Naive thymus-derived CD4-positive, alpha-beta T cell (primary cell): ENCODE results near the gene PRAMEF12. TPM values are rescaled to one million over a fixed set of nuclear protein-coding genes. Genes with fewer than 3 reads are reported as not detected.
"Not testable (repeated sequence)": the region's sequence is repeated elsewhere in the genome, so short reads cannot be mapped to it uniquely, and the experiment has no call there.

ENCODE experiments used
- ATAC-seq: fragments of 150-1000 bp; cut with Tn5 transposase; 2 replicates; pipeline ENCODE4 v1.10.0; 2021; ENCODE audit warnings: mild to moderate bottlenecking, moderate library complexity
- CTCF ChIA-PET: fragments of 350-600 bp; sonication (Branson Sonifier 250); formaldehyde crosslinking; loops from one replicate; lab custom pipeline; 2021; ENCODE audit warnings: antibody characterized with exemption; lab: Charles Lee
- POLR2A ChIA-PET: fragments of 350-600 bp; sonication (Branson Sonifier 250); formaldehyde crosslinking; loops from one replicate; lab custom pipeline; 2021; ENCODE audit warnings: antibody characterized with exemption, inconsistent platforms; lab: Charles Lee
- DNase-seq, 9 donors: peaks; one replicate each; pipeline versions ENCODE4 v3.0.0 to v3.0.0-alpha.2; 2020 to 2022; ENCODE audit warnings: mixed read lengths in 1 of 9
- H3K27ac ChIP-seq: one replicate; pipeline ENCODE4 v1.7.0; 2013; ENCODE audit warnings: mild to moderate bottlenecking, low read depth, low read length, moderate library complexity
- H3K27me3 ChIP-seq, 2 donors: one replicate each; pipeline ENCODE4 v1.7.0; 2013; ENCODE audit warnings: low read length in 2 of 2, mild to moderate bottlenecking in 2 of 2, moderate library complexity in 2 of 2; ENCODE audit not compliant: control insufficient read depth in 2 of 2, insufficient read depth in 2 of 2
- H3K36me3 ChIP-seq, 3 experiments: 1 replicate in 2 of 3; 2 replicates in 1 of 3; pipeline ENCODE4 v1.7.0; 2013; ENCODE audit warnings: low read length in 3 of 3, mild to moderate bottlenecking in 3 of 3, moderate library complexity in 1 of 3; ENCODE audit not compliant: insufficient read depth in 3 of 3, control insufficient read depth in 2 of 3
- H3K4me1 ChIP-seq, 2 donors: one replicate each; pipeline ENCODE4 v1.7.0; 2013; ENCODE audit warnings: low read length in 2 of 2, mild to moderate bottlenecking in 2 of 2, moderate library complexity in 1 of 2; ENCODE audit not compliant: control insufficient read depth in 2 of 2, insufficient read depth in 2 of 2
- H3K4me3 ChIP-seq: 2 replicates; pipeline ENCODE4 v1.7.0; 2013; ENCODE audit warnings: mild to moderate bottlenecking, low read length
- H3K9me3 ChIP-seq, 3 experiments: 1 replicate in 2 of 3; 2 replicates in 1 of 3; pipeline ENCODE4 v1.7.0; 2013; ENCODE audit warnings: low read length in 3 of 3; ENCODE audit not compliant: control insufficient read depth in 2 of 3
- H3K27ac Mint-ChIP-seq, 9 donors: one replicate each; pipeline ENCODE4 v1.8.0; 2020 to 2022; ENCODE audit warnings: mixed read lengths in 9 of 9, mild to moderate bottlenecking in 8 of 9, moderate library complexity in 5 of 9, inconsistent platforms in 2 of 9
- H3K27me3 Mint-ChIP-seq, 5 donors: one replicate each; pipeline ENCODE4 v1.8.0; 2021 to 2022; ENCODE audit warnings: mixed read lengths in 5 of 5, mild to moderate bottlenecking in 1 of 5
- H3K36me3 Mint-ChIP-seq, 5 donors: one replicate each; pipeline ENCODE4 v1.8.0; 2020 to 2022; ENCODE audit warnings: mixed read lengths in 5 of 5, mild to moderate bottlenecking in 3 of 5, inconsistent platforms in 1 of 5
- H3K4me1 Mint-ChIP-seq, 7 donors: one replicate each; pipeline ENCODE4 v1.8.0; 2020 to 2022; ENCODE audit warnings: mixed read lengths in 7 of 7, mild to moderate bottlenecking in 3 of 7, inconsistent platforms in 1 of 7
- H3K4me3 Mint-ChIP-seq, 10 donors: one replicate each; pipeline ENCODE4 v1.8.0; 2020 to 2022; ENCODE audit warnings: mild to moderate bottlenecking in 10 of 10, mixed read lengths in 10 of 10, moderate library complexity in 6 of 10, inconsistent platforms in 2 of 10
- H3K9me3 Mint-ChIP-seq, 11 donors: one replicate each; pipeline ENCODE4 v1.8.0; 2020 to 2022; ENCODE audit warnings: mixed read lengths in 11 of 11, mild to moderate bottlenecking in 4 of 11, inconsistent platforms in 1 of 11, moderate library complexity in 1 of 11
- intact Hi-C, 2 donors: fragments of 100-400 bp; cut with micrococcal nuclease; formaldehyde crosslinking; loops; one replicate each; pipeline ENCODE4 v1.15.1; 2023
- polyA plus RNA-seq, 2 donors: library from polyadenylated mRNA; unstranded; fragments of 300-500 nt; fragmentation: Illumina TruSeq; gene quantifications; one replicate each; pipeline ENCODE4 v1.2.3, GENCODE V29; 2021
- total RNA-seq, 6 experiments: library from RNA in 5 of 6; stranded (reverse) in 5 of 6; gene quantifications; 1 replicate in 5 of 6; 2 replicates in 1 of 6; pipeline ENCODE4 v1.2.3 and lab custom pipeline; 2021 to 2026

PRAMEF12 gene
- total and polyA plus RNA-seq, 7 experiments from 2014 or later, result not detected

DNA sequence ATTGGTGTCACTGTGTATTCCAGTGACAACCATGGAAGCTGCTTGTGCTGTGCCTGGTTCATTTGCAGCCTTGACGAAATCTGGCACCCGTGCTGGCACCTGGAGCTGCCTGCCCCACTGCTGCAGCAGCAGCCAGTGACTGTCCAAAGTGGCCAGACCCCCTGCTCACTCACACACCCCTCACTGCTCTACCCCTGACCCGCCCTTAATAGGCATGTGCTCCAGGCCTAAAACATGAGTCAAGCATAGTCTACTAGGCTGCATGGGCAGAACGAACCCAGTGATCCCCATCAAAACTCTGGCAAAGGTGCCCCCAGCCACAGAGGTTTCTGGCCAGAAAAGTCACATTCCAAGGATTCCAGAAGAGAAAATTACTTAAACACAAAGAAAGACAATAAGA is 25.4 kb downstream of the PRAMEF12 start:
- Histone ChIP-seq H3K4me3 (no peak overlapping the region), H3K27ac (no peak overlapping the region), H3K4me1 (no peaks in the 10 kb centered on the region), H3K9me3 (no peaks in the 10 kb centered on the region), H3K36me3 (no peaks in the 10 kb centered on the region), H3K27me3 (no peaks in the 10 kb centered on the region)
- no peaks in the 10 kb centered on the region for H3K4me1 Mint-ChIP-seq
- H3K27ac Mint-ChIP-seq, result no peak overlapping the region
- POLR2A ChIA-PET, result no interaction called here
- H3K4me3 Mint-ChIP-seq, result no peak overlapping the region
- peaks cover 3 to 11% (median 8%) of the 10 kb centered on the region in 5 donors for H3K27me3 Mint-ChIP-seq
- intact Hi-C loops, result no loop called here
- H3K9me3 Mint-ChIP-seq, result peaks cover 0 to 7% (median 0%) of the 10 kb centered on the region in 11 donors
- no peaks in the 10 kb centered on the region for H3K36me3 Mint-ChIP-seq
- CTCF ChIA-PET, result no interaction called here
- no peak for ATAC-seq
- DNase-seq, result no peak

DNA sequence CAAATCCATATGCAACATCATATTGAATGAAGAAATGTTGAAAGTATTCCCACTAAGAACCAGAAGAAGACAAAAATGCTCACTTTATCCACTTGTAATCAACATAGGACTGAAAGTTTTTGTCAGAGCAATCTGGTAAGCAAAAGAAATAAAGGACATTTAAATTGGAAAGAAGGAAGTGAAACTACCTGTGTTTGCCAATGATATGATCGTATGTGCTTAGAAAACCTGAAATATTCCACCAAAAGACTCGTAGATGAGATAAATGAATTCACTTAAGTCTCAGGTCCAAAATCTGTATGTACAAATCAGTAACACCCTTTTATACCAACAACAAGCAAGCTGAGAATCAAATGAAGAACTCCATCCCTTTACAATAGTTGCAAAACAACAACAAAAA is 26.2 kb downstream of the PRAMEF12 start:
- Histone ChIP-seq H3K4me1 (no peaks in the 10 kb centered on the region), H3K36me3 (no peaks in the 10 kb centered on the region), H3K27ac (no peak overlapping the region), H3K9me3 (no peaks in the 10 kb centered on the region), H3K4me3 (no peak overlapping the region), H3K27me3 (no peaks in the 10 kb centered on the region)
- peaks cover 1 to 15% (median 3%) of the 10 kb centered on the region in 11 donors for H3K9me3 Mint-ChIP-seq
- CTCF ChIA-PET, result no interaction called here
- H3K27ac Mint-ChIP-seq, result no peak overlapping the region
- H3K4me1 Mint-ChIP-seq, result no peaks in the 10 kb centered on the region
- H3K36me3 Mint-ChIP-seq, result peaks cover 0 to 2% (median 0%) of the 10 kb centered on the region in 5 donors
- POLR2A ChIA-PET, result no interaction called here
- ATAC-seq, result no peak
- peaks cover 3 to 14% (median 13%) of the 10 kb centered on the region in 5 donors for H3K27me3 Mint-ChIP-seq
- no peak for DNase-seq
- intact Hi-C loops, result no loop called here
- no peak overlapping the region for H3K4me3 Mint-ChIP-seq

DNA sequence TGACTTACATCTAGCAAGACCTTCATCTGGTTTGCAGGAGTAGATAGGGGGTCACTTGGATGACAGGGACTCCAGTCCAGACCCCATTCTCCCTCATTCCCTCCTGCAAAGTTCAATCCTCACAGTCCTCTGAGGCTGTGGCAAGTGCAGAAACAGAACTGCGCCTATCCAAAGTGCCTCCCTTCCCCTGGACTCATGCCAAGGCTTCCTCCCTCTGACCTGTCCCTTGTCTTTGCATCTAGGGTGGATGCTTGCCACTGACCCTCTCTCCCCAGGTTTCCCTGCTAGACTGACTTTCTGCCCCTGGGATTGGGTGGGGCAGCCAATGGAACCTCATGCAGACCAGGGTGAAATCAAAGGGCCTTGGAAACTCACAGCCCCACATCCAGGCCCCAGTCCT is 36.4 kb downstream of the PRAMEF12 start:
- ChIA-PET CTCF (no interaction called here), POLR2A (no interaction called here)
- H3K4me1 Mint-ChIP-seq, result no peaks in the 10 kb centered on the region
- H3K36me3 Mint-ChIP-seq, result peaks cover 0 to 4% (median 0%) of the 10 kb centered on the region in 5 donors
- Histone ChIP-seq H3K27me3 (no peaks in the 10 kb centered on the region), H3K4me3 (no peak overlapping the region), H3K4me1 (no peaks in the 10 kb centered on the region), H3K9me3 (no peaks in the 10 kb centered on the region), H3K27ac (no peak overlapping the region), H3K36me3 (no peaks in the 10 kb centered on the region)
- ATAC-seq, result no peak
- no peak for DNase-seq
- intact Hi-C loops, result no loop called here
- H3K4me3 Mint-ChIP-seq, result no peak overlapping the region
- peaks cover 2 to 26% (median 11%) of the 10 kb centered on the region in 11 donors for H3K9me3 Mint-ChIP-seq
- H3K27ac Mint-ChIP-seq, result no peak overlapping the region
- H3K27me3 Mint-ChIP-seq, result peaks cover 7 to 49% (median 38%) of the 10 kb centered on the region in 5 donors

GRCh38 chr1:12810691-12811408 is 37.3 kb downstream of the PRAMEF12 start:
- H3K4me3 Mint-ChIP-seq, result no peak overlapping the region
- peaks cover 8 to 45% (median 31%) of the 10 kb centered on the region in 5 donors for H3K27me3 Mint-ChIP-seq
- intact Hi-C loops, result no loop called here
- H3K4me1 Mint-ChIP-seq, result no peaks in the 10 kb centered on the region
- Histone ChIP-seq H3K4me3 (no peak overlapping the region), H3K4me1 (no peaks in the 10 kb centered on the region), H3K27me3 (no peaks in the 10 kb centered on the region), H3K27ac (no peak overlapping the region), H3K9me3 (no peaks in the 10 kb centered on the region), H3K36me3 (no peaks in the 10 kb centered on the region)
- DNase-seq, result no peak
- POLR2A ChIA-PET, result no interaction called here
- ATAC-seq, result no peak
- peaks cover 0 to 18% (median 6%) of the 10 kb centered on the region in 11 donors for H3K9me3 Mint-ChIP-seq
- CTCF ChIA-PET, result no interaction called here
- H3K36me3 Mint-ChIP-seq, result no peaks in the 10 kb centered on the region
- no peak overlapping the region for H3K27ac Mint-ChIP-seq

- H3K36me3 ChIP-seq, result no peaks in the 10 kb centered on the region
- ChIA-PET CTCF (no interaction called here), POLR2A (no interaction called here)
- Mint-ChIP-seq H3K36me3 (no peaks in the 10 kb centered on the region), H3K27ac (no peak overlapping the region), H3K4me3 (no peak overlapping the region), H3K4me1 (no peaks in the 10 kb centered on the region), H3K9me3 (peaks cover 0 to 12% (median 6%) of the 10 kb centered on the region in 11 donors), H3K27me3 (peaks cover 8 to 45% (median 27%) of the 10 kb centered on the region in 5 donors)
- H3K27ac ChIP-seq, result no peak overlapping the region
- H3K27me3 ChIP-seq, result no peaks in the 10 kb centered on the region
- H3K4me3 ChIP-seq, result no peak overlapping the region
- no peaks in the 10 kb centered on the region for H3K4me1 ChIP-seq
- no peaks in the 10 kb centered on the region for H3K9me3 ChIP-seq
- ATAC-seq (no peak), DNase-seq (no peak)
- intact Hi-C loops, result no loop called here
Observed at GRCh38 chr1:12811409-12811784, 37.9 kb downstream of the PRAMEF12 start.

DNA sequence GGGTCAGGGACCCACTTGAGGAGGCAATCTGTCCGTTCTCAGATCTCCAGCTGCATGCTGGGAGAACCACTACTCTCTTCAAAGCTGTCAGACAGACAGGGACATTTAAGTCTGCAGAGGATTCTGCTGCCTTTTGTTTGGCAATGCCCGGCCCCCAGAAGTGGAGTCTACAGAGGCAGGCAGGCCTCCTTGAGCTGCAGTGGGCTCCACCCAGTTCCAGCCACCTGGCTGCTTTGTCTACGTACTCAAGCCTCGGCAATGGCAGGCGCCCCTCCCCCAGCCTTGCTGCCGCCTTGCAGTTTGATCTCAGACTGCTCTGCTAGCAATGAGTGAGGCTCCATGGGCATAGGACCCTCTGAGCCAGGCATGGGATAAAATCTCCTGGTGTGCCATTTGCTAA is 45.5 kb downstream of the PRAMEF12 start:
- not testable (repeated sequence) for DNase-seq

More for the DNA sequence above, 45.5 kb downstream of the PRAMEF12 start:
- H3K4me1 ChIP-seq, H3K9me3 ChIP-seq, POLR2A ChIA-PET, H3K27ac ChIP-seq, H3K36me3 Mint-ChIP-seq, H3K27ac Mint-ChIP-seq, CTCF ChIA-PET, H3K4me3 Mint-ChIP-seq, H3K36me3 ChIP-seq, intact Hi-C loops, H3K27me3 ChIP-seq, ATAC-seq, H3K9me3 Mint-ChIP-seq, H3K4me3 ChIP-seq, H3K4me1 Mint-ChIP-seq: not testable (repeated sequence)
- peaks cover 15 to 24% (median 22%) of the 10 kb centered on the region in 5 donors for H3K27me3 Mint-ChIP-seq
